ENCODE data around the gene CENPP. TPM values are rescaled to one million over a fixed set of nuclear protein-coding genes. Genes with fewer than 3 reads are reported as not detected.

CENPP gene
- total RNA-seq, 1 donor from 2014 or later = 5.4 TPM

- Histone ChIP-seq H3K4me1 (peaks cover 51% of the 10 kb centered on the region), H3K9me3 (replicated peaks) (no peaks in the 10 kb centered on the region), H3K4me3 (no peak overlapping the region), H3K27ac (replicated peaks) (peak overlapping the region; percentile 84), H3K27me3 (ENCODE audit: low read depth) (no peaks in the 10 kb centered on the region), H3K36me3 (no peaks in the 10 kb centered on the region)
- DNase-seq = no peak
- TF ChIP-seq CTCF (IDR thresholded peaks at IDR 0.05; ENCODE audit: borderline replicate concordance) = no peak
- intact Hi-C loops (cut with micrococcal nuclease) = no loop called here
These were observed 272.6 kb downstream of the CENPP start for GRCh38 chr9:92598382-92598781.

GRCh38 chr9:92599938-92600461 lies 274.2 kb downstream of the CENPP start:
- Histone ChIP-seq H3K9me3 (replicated peaks) (peaks cover 8% of the 10 kb centered on the region), H3K4me1 (peaks cover 43% of the 10 kb centered on the region), H3K27me3 (ENCODE audit: low read depth) (no peaks in the 10 kb centered on the region), H3K4me3 (peak overlapping the region; percentile 23), H3K27ac (replicated peaks) (peak overlapping the region; percentile 84), H3K36me3 (no peaks in the 10 kb centered on the region)
- no peak for DNase-seq
- TF ChIP-seq CTCF (IDR thresholded peaks at IDR 0.05; ENCODE audit: borderline replicate concordance) = no peak
- intact Hi-C loops (cut with micrococcal nuclease) = no loop called here

GRCh38 chr9:92600462-92601261 lies 274.9 kb downstream of the CENPP start:
- no peak for DNase-seq
- Histone ChIP-seq H3K9me3 (replicated peaks) (peaks cover 15% of the 10 kb centered on the region), H3K4me1 (peaks cover 43% of the 10 kb centered on the region), H3K27ac (replicated peaks) (peak overlapping the region; percentile 84), H3K36me3 (no peaks in the 10 kb centered on the region), H3K27me3 (ENCODE audit: low read depth) (no peaks in the 10 kb centered on the region), H3K4me3 (peak overlapping the region; percentile 23)
- intact Hi-C loops (cut with micrococcal nuclease) = no loop called here
- no peak for TF ChIP-seq CTCF (IDR thresholded peaks at IDR 0.05; ENCODE audit: borderline replicate concordance)

- Histone ChIP-seq H3K9me3 (replicated peaks) (peaks cover 18% of the 10 kb centered on the region), H3K36me3 (no peaks in the 10 kb centered on the region), H3K4me3 (peak overlapping the region; percentile 23), H3K27me3 (ENCODE audit: low read depth) (no peaks in the 10 kb centered on the region), H3K4me1 (peaks cover 44% of the 10 kb centered on the region), H3K27ac (replicated peaks) (peak overlapping the region; percentile 84)
- DNase-seq = no peak
- intact Hi-C loops (cut with micrococcal nuclease) = no loop called here
- no peak for TF ChIP-seq CTCF (IDR thresholded peaks at IDR 0.05; ENCODE audit: borderline replicate concordance)
These were observed 275.7 kb downstream of the CENPP start for GRCh38 chr9:92601451-92601850.

- no peaks in the 10 kb centered on the region for H3K36me3 ChIP-seq
- intact Hi-C loops (cut with micrococcal nuclease) = no loop called here
- H3K4me1 ChIP-seq = peaks cover 45% of the 10 kb centered on the region
- H3K27me3 ChIP-seq (ENCODE audit: low read depth) = no peaks in the 10 kb centered on the region
- no peak for DNase-seq
- no peak for TF ChIP-seq CTCF (IDR thresholded peaks at IDR 0.05; ENCODE audit: borderline replicate concordance)
- H3K27ac ChIP-seq (replicated peaks) = peak overlapping the region; percentile 84
- H3K9me3 ChIP-seq (replicated peaks) = peaks cover 18% of the 10 kb centered on the region
- H3K4me3 ChIP-seq = no peak overlapping the region
These were observed 276.7 kb downstream of the CENPP start for GRCh38 chr9:92602413-92602812.

Measured in left ventricle myocardium inferior (tissue), 1 donor.